Astrocyte of the spinal cord (primary cell): ENCODE data around the gene GPR156.

Experiments used
- DNase-seq: peaks from one replicate; pipeline ENCODE4 v3.0.0; 2011; ENCODE audit warnings: low read depth, low spot score
- H3K4me3 ChIP-seq: 2 replicates; pipeline ENCODE4 v1.5.1; 2011; ENCODE audit warnings: low read depth, mild to moderate bottlenecking, low read length, moderate library complexity
- CTCF ChIP-seq: IDR thresholded peaks from 2 replicates; pipeline ENCODE4 v1.5.1; 2012; ENCODE audit warnings: low read depth, mild to moderate bottlenecking, low read length, inconsistent platforms
- in situ Hi-C: cut with HindIII; loops from 2 replicates; pipeline ENCODE4 v1.10.0; 2017; ENCODE audit warnings: low sequenced_read_pairs

GPR156 gene

DNA sequence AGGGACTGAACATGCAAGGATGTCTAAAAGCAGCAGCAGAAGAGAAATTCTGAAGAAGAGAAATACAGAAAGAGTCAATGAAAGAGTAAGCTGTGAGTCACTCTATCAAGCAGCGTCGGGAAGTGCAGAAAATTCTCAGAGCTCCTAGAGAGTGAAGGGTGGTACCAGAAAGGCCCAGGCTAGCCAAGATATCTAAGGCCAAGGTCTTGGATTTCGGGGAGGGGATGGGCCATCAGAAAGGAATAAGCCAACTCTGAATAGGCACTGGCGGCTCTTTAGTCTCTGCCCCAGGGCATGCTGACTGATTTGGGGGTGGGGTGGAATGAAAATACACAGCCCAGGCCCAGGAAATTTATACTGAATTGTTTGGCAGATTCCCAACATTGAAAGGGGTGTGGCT lies 70.8 kb downstream of the GPR156 start:
- H3K4me3 ChIP-seq, result no peak overlapping the region
- no peak for DNase-seq
- in situ Hi-C loops, result no loop called here
- TF ChIP-seq CTCF, result no peak

- TF ChIP-seq CTCF, result no peak
- no peak overlapping the region for H3K4me3 ChIP-seq
- in situ Hi-C loops, result no loop called here
- no peak for DNase-seq
These were observed 72.5 kb downstream of the GPR156 start for GRCh38 chr3:120212505-120212904.

- in situ Hi-C loops, result no loop called here
- H3K4me3 ChIP-seq, result no peak overlapping the region
- no peak for TF ChIP-seq CTCF
- no peak for DNase-seq
These were observed 75.6 kb downstream of the GPR156 start for GRCh38 chr3:120209425-120209824.

DNA sequence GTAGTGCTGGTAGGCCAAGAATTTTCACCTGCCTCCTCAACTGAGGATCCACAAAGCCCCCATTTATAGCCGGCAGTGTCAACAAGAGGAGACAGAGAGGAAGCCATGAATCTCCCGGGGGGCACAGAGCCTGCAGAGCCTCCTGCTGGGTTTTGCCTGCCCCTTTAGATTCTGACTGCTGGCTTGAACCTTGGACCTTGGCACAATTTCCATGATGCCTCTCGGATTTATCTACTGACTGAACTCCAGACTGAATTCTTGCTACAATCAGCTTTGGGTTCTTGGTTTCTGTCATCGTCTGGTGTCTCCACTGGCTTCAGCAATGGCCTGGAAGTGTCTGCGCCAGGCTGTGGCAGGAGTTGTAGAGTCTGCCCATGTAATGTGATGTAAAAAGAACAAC lies 80.7 kb downstream of the GPR156 start:
- in situ Hi-C loops, result no loop called here
- TF ChIP-seq CTCF, result no peak

GRCh38 chr3:120203621-120204020 lies 81.4 kb downstream of the GPR156 start:
- no peak for DNase-seq
- H3K4me3 ChIP-seq, result no peak overlapping the region
- in situ Hi-C loops, result no loop called here
- no peak for TF ChIP-seq CTCF

More for the DNA sequence above, 80.7 kb downstream of the GPR156 start:
- DNase-seq, result no peak
- H3K4me3 ChIP-seq, result no peak overlapping the region

DNA sequence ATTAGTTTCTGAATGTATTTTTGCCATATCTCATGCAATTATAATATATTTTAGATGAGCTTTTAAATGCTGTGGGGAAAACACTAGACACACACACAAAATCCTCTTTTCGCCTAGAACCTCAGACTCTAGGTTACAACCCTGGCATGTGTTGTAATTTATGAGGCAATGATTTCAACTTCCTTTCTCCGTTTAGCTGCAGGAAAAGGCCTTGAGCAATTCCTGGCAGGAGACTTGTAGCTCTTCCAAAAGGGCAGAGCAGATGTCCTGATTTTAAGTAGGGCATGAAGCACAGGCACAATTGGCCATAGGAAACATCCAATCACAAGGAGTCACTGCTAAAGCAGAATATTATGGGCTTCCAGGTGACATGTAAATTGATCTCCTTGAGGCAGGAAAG lies 82.0 kb downstream of the GPR156 start:
- in situ Hi-C loops, result no loop called here
- no peak for TF ChIP-seq CTCF
- no peak overlapping the region for H3K4me3 ChIP-seq
- peak; percentile 62 for DNase-seq

DNA sequence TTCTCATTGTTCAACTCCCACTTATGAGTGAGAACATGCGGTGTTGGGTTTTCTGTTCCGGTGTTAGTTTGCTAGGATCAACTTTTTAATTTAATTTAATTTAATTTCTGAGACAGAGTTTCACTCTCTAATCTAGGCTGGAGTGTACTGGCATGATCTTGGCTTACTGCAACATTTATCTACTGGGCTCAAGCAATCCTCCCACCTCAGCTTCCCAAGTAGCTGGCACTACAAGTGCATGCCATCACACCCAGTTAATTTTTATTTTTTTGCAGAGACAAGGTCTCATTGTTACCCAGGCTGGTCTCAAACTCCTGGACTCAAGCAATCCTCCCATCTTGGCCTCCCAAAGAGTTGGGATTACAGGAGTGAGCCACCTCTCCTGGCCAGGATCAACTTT lies 82.7 kb downstream of the GPR156 start:
- no peak for DNase-seq
- in situ Hi-C loops, result no loop called here
- no peak overlapping the region for H3K4me3 ChIP-seq
- TF ChIP-seq CTCF, result no peak
